NCI-H2171 treated with DMSO at 0.1 percent for 48 hours (cell line): ENCODE results near the gene LRRC43.
"Not testable (repeated sequence)": the region's sequence is repeated elsewhere in the genome, so short reads cannot be mapped to it uniquely, and the experiment has no call there.

Experiments used
- DNase-seq: peaks from one replicate; lab custom pipeline; 2025; lab: John Stamatoyannopoulos, UW

LRRC43 gene

DNA sequence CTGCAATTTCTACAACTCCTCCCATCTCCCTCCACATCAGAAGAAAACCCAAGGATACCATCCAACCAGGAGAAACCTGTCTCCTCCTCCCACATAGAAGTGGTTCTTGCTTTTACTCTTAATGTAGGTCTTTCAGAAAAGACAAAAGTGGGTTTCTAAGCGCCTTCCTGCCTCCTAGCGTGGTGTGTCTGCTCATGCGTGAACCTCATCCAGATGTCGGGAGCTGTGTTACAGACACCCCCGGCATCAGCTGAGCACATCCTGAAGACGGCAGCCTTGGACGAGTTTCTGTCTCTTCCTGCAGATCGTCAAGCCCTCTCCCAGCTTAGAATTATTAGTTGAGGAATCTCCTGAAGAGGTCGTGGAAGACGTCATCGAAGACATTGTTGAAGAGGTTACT lies 9.5 kb downstream of the LRRC43 start:
- no peak for DNase-seq

DNA sequence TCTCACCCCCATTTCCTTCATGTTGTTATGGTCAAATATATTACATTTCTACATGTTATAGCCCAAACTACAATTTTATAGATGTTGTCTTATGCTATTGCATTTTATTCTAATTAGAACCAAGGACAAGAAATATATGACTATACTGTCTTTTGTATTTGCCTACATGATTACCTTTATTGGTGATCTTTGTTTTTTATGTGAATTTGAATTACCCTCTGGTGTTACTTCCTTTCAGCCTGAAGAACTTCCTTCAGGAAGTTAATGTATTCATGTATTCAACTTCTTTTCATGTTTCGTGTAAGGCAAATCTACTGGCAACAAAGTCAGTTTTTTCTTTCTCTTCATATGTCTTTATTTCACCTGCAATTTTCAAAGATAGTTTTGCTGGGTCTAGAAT lies 11.9 kb downstream of the LRRC43 start:
- DNase-seq, result no peak

DNA sequence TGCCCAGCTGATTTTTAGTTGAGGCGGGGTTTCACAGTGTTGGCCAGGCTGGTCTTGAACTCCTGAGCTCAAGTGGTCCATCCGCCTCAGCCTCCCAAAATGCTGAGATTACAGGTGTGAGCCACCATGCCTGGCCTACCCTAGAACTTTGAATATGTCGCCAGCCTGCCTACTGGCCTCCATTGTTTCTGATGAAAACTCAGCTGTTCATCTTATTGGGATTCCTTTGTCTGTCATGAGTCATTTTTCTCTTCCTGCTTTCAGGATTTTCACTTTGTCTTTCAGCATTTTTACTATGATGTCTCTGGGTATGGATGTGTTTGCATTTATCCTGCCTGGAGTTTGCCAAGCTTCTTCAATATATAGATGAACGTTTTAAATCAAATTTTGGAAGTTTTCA lies 12.5 kb downstream of the LRRC43 start:
- no peak for DNase-seq

DNA sequence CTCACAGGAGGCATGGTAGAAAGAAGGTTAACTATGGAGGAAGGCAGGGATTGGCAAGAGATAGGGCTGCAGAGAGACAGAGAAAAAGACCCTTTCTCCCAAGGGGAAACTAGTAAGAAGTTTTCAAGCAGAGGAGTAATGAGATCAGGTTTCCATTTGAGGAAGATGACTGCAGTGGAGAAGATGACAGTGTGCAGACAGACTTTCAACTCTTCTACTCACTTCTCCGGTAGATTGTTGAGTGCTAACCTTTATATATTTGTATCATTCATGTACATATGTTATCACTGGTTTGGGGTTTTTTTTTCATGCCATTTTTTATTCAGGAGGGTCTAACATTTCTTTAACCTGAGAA lies 14.7 kb downstream of the LRRC43 start:
- no peak for DNase-seq

DNA sequence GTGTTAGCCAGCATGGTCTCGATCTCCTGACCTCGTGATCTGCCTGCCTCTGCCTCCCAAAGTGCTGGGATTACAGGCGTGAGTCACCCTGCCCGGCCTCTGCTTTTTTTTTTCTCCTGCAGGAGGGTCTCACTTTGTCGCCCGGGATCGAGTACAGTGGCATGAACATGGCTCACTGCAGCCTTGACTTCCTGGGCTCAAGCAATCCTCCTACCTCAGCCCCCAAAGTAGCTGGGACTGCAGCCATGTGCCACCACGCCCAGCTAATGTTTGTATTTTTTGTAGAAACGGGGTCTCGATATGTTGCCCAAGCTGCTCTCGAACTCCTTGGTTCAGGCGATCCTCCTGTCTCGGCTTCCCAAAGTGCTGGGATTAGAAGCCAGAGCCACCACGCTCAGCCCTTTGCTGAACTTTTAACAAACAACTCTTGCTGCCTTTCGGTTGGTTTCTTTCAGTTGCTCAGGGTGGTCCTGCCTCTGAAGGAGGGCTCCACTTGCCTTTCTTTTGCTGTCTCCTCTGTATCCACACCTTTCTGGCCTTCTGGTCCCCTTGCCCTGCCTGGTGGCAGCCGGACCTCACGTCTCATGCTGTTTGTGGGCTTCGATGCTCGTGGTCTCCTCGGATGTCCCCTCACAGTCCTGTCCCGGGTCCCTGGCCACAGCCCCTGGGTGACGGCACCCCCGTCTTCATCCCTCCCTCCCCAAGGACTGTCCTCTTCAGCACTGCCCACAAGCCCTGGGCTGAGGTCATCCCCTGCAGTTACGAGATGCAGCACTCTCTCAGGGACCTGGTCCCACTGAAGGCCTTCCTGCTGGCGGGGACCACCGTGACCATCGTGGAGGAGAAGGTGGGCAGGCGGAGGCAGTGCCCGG lies 16.8 kb downstream of the LRRC43 start:
- DNase-seq, result no peak

DNA sequence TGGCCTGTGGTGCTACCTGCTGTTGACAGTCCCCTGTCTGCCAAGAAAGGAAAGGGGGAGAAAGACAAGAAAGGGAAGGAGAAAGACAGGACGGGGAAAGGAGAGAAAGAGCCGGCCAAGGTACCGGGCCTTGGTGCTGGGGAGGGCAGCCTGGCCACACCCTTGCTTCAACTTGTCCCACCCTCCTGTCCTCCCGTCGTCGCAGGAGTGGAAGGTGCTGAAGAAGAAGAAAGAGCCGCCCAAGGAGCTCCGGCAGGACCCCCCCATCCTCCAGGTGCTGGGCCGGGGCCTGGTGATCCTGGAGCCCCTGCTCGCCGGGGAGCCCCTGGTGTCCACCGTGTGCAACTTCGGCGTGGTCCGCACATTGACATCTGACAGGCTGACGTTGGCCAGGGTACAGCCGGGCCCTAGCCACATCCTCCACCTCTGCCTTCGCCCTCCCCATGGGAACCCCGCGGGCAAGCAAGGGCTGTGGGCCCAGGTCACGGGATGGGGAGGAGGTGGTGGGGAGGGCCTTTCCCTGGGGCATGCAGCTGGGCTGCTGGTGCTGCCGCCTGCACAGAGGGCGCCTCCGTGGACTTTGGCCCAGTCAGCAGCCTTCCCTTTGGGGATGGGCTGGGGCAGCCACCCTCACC lies 17.7 kb downstream of the LRRC43 start:
- DNase-seq, result no peak

DNA sequence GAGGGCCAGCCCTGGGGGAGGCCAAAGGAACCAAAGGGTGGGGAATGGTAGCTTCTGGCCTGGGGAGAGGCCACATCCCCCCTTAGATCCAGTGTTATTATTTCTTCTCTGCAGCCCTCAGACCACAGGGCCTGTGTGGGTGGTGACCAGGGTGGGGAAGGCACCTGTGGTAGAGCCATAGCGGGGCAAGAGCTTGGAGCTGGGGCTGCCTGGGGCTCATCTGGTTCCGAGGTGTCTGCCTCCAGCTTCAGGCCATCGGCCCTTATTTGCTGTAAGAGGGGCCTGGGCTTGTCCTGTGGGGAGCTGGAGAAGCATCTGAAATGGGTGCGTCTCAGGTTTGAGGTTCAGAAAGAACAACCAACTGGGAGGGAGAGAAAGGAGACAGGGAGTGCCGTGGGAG lies 18.5 kb downstream of the LRRC43 start:
- DNase-seq, result no peak

DNA sequence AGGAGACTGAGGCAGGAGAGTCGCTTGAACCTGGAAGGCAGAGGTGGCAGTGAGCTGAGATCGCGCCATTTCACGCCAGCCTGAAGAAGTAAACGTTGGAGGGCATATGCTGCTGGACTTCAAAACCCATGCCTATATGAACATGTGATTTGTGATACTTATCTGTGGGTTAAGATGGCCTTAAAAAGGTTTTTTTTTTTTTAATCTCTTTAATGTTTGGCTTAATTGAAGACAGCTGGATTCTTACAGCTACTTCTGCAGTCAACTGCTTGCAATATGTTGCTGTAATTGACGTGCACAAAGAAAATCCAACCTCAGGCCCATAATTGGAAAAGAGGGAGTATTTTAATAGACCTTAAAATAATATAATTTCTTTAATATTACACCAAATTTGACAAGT lies 19.1 kb downstream of the LRRC43 start:
- peak; percentile 26 for DNase-seq

DNA sequence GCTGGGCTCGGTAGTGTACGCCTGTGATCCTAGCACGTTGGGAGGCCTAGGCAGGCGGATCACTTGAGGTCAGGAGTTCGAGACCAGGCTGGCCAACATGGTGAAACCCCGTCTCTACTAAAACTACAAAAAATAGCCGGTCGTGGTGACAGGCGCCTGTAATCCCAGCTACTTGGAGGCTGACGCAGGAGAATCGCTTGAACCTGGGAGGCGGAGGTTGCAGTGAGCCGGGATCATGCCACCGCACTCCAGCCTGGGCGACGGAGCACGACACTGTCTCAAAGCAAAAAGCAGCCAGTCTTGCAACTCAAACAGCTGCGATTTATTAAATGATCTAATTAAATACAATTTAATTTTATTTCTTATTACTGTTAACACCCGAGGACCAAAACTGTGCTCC lies 19.9 kb downstream of the LRRC43 start:
- DNase-seq, result not testable (repeated sequence)

DNA sequence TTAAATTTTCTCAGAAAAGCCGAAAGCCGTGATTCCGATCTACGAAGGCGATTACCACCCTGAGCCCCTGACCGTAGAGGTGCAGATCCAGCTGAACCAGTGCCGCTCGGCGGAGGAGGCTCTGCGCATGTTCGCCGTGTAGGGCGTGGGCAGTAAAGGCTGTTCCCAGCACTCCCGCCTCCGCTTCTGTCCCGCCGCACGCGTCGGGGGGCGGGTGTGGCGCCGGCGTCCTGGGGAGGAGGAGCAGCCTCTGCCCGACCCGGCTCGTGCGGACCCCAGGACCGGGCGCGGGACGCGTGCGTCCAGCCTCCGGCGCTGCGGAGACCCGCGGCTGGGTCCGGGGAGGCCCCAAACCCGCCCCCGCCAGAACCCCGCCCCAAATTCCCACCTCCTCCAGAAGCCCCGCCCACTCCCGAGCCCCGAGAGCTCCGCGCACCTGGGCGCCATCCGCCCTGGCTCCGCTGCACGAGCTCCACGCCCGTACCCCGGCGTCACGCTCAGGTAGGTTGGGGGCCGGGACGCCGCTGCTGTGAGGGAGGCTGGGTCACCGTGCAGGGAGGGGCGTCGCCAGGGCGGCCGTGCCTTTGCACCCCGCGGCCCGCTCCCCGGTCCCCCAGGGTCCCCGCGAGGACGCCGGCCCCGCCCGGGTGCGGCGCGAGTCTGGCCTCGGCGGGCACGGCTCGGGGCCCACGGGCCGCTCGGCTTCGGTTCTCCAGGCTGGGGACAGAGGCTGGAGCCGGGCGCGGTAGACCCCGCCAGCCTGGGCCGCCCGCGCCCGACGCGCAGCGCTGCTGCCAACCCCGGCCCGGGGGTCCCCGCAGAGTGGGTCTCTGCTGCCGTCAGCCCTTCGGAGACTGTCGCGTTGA lies 20.6 kb downstream of the LRRC43 start, which contains the start of gene B3GNT4:
Gene B3GNT4, plus strand, starts transcription at position 409 of the 866 bp plus-strand sequence. CDS start 910 bp downstream, outside the sequence.
- peak; percentile 63 for DNase-seq

DNA sequence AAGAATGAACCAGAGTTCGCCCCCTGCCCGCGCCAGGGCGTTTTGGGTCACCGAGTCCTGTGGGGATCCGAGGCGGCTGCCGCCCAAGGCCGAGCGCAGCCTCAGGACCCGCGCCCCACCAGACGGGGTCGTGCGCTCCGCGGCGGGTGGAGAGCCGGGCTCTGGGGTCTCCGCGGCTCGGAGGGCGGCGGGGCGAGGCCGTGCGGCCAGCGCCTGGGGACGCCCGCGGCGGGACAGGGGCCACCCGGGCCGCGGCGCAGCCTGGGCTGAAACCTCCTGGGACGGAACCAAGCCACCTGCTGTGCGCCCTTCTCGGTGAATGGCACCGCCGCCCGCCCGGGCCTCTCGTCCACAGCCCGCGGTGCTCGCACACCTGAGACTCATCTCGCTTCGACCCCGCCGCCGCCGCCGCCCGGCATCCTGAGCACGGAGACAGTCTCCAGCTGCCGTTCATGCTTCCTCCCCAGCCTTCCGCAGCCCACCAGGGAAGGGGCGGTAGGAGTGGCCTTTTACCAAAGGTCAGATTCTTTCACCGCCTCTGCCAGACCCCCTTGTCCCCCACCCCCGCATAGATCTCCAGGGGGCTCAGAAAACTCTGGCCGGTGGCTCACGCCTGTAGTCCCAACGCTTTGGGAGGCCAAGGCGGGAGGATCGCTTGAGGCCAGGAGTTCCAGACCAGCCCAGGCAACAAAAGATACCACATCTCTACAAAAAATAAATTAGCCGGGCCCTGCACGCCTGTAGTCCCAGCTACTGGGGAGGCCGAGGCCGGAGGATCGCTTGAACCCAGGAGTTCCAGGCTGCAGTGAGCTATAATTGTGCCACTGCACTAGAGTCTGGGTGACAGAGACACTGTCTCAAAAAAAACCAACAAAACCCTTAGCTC lies 21.5 kb downstream of the LRRC43 start:
- peak; percentile 11 for DNase-seq

DNA sequence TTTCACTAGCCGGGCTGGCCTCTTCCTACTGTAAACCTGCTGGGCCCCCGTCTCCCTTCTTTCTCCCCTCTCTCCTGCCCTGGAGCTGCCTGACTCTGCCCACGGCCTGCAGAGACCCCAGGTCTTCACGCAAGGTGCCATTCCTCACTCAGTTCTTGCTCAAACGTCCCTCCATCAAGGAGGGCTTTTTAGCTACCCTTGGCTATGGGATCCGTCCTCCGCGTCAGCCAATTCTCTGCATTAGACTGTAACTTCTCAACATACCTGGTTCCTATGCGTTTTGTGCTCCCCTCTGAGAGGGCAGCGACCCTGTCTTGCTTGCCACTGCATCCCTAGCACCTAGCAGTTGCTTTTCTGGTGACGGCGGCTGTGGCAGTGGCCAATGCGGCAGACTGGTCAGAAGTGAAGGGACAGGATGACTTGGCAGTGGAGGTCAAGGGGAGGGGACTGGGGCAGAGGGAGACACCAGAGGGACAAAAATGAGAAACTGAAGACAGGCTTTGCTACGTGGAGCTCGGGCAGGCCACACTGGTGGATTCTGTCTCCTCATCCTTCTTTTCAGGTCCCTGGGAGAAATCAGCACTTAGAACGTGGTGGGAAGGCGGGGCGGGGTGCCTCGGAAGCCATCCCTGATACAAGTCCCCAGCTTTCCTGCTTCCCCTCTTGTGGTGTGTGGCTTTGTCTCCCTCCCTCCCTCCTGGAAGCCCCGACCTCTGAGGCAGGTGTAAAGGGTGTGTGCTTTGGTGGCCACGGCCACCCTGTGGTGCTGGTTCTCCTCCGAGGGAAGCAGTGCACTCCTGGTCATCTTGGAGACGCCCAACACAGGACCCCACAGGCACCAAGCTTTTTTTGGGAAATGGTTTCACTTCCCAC lies 22.4 kb downstream of the LRRC43 start:
- DNase-seq, result no peak

DNA sequence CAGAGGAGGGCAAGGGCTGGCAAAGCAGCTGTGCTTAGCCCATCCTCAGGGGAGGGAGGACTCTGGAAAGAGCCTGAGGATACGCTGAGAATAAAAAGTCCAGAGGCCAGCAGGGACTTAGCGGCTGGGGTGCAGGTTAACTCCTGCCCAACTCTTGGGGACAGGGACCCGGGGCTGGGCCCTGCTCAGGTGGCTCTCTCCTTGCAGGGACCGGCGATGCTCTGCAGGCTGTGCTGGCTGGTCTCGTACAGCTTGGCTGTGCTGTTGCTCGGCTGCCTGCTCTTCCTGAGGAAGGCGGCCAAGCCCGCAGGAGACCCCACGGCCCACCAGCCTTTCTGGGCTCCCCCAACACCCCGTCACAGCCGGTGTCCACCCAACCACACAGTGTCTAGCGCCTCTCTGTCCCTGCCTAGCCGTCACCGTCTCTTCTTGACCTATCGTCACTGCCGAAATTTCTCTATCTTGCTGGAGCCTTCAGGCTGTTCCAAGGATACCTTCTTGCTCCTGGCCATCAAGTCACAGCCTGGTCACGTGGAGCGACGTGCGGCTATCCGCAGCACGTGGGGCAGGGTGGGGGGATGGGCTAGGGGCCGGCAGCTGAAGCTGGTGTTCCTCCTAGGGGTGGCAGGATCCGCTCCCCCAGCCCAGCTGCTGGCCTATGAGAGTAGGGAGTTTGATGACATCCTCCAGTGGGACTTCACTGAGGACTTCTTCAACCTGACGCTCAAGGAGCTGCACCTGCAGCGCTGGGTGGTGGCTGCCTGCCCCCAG lies 23.4 kb downstream of the LRRC43 start:
- DNase-seq, result no peak

DNA sequence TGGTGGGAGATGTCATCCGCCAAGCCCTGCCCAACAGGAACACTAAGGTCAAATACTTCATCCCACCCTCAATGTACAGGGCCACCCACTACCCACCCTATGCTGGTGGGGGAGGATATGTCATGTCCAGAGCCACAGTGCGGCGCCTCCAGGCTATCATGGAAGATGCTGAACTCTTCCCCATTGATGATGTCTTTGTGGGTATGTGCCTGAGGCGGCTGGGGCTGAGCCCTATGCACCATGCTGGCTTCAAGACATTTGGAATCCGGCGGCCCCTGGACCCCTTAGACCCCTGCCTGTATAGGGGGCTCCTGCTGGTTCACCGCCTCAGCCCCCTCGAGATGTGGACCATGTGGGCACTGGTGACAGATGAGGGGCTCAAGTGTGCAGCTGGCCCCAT lies 24.1 kb downstream of the LRRC43 start:
- no peak for DNase-seq

DNA sequence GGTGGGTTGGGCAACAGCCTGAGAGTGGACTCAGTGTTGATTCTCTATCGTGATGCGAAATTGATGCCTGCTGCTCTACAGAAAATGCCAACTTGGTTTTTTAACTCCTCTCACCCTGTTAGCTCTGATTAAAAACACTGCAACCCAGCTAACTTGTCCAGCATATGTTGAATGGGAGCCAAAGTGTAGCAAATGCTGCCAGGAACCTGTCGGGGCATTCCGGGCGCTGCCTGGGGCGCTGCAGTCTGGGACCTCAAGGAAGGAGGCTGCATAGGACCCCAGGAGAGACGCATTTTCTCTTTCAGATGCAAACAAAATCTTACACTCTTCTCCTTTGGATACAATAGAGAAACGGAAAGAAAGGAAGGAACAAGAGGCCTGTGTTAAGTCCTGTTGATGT lies 24.5 kb downstream of the LRRC43 start:
- DNase-seq, result no peak

DNA sequence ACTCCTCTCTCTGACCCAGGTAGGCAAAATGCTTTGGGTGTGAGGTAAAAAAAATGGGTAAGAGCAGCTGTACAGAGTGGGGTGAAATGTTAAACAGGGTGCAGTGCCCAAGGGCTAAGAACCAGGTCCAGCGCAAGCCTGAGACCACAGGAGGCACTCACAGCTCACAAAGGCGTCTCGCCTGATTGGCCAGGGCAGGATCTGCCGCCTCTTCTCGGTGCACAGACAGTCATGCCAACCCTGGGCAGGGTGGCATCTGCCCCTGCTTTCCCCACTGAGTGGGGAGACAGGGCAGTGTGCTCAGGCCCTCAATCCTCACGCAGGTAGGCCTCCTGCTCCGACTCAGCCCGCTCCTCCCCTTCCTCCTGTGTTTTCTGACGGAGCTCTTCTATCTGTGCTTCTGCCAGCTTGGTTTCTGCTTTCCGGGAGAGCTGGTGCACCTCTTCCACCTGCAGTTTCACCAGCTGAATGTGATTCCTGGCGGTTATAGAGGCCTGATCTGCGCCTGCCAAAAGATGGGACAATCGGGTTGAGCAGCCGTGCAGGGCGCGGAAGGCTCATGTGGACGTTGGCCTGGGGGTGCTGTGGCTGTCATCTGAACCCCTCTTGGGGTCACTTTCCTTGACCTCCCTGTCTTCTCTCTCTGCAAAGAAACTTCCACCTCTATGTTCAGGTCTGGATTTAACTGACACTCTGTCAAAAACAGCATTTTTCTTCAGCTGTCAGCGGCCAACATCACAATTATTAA lies 25.3 kb downstream of the LRRC43 start:
- DNase-seq, result no peak

DNA sequence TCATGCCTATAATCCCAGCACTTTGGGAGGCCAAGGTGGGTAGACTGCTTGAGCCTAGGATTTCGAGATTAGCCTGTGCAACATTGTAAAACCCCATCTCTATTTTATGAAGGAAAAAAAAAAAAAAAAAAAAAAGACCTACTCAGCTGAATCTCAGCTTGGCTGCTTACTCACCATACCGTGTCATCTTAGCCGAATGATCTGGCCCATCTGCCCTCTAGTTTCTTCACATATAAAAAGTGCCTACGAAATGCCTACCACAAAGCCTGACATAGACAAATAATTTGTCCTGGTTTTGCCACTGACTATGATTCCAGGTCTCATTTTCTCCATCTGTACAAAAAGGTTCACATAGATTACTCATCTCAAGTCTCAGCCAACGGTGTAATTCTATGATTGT lies 32.8 kb downstream of the LRRC43 start:
- DNase-seq, result peak; percentile 33

DNA sequence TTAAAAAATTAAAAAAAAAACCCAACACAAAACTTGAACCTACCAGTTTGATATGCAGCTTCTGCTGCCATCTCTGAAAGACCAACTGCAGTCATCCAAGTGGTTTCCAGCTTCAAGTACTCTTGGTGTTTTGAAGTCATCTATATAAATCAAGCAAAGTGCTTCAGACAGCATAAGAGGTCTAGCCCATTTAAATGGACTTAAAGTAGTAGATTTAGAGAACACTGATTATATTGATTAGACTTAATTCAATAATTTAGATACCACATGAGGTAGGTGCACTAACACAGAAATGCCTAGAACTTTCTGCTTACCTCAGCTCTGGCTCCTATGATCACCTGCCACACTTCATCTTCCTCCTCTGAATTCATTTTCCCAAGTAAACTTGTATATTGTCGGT lies 33.5 kb downstream of the LRRC43 start:
- no peak for DNase-seq
